Measurements from ENCODE around the gene TTC34.
"Not testable (repeated sequence)": the region's sequence is repeated elsewhere in the genome, so short reads cannot be mapped to it uniquely, and the experiment has no call there.

Gene TTC34

GRCh38 chr1:2803086-2803930 is 1.8 kb upstream of the TTC34 start:
- Histone ChIP-seq H3K36me3 (ENCODE audit: insufficient read depth, low read length) (no peaks in the 10 kb centered on the region), H3K79me2 (ENCODE audit: control insufficient read depth, insufficient read depth, low read length, unreplicated experiment) (no peaks in the 10 kb centered on the region), H3K27me3 (ENCODE audit: insufficient read depth, low read length) (0 out of 2 replicates have a peak, but pooled peaks cover 4% of the 10 kb centered on the region), H2AFZ (ENCODE audit: low read length, unreplicated experiment) (no peak overlapping the region), H3K4me1 (ENCODE audit: control insufficient read depth, insufficient read depth, low read length, unreplicated experiment) (no peaks in the 10 kb centered on the region), H3K27ac (ENCODE audit: low read depth, low read length) (no peak overlapping the region), H3K4me3 (ENCODE audit: low read depth, low read length) (no peak overlapping the region)

- Histone ChIP-seq H3K79me2 (ENCODE audit: control insufficient read depth, insufficient read depth, low read length, unreplicated experiment) (no peaks in the 10 kb centered on the region), H3K4me1 (ENCODE audit: control insufficient read depth, insufficient read depth, low read length, unreplicated experiment) (no peaks in the 10 kb centered on the region), H3K4me3 (ENCODE audit: low read depth, low read length) (no peak overlapping the region), H3K27me3 (ENCODE audit: insufficient read depth, low read length) (0 out of 2 replicates have a peak, but pooled peaks cover 4% of the 10 kb centered on the region), H2AFZ (ENCODE audit: low read length, unreplicated experiment) (no peak overlapping the region), H3K36me3 (ENCODE audit: insufficient read depth, low read length) (no peaks in the 10 kb centered on the region), H3K27ac (ENCODE audit: low read depth, low read length) (no peak overlapping the region)
Measured at GRCh38 chr1:2802421-2802961, 998 bp upstream of the TTC34 start.

GRCh38 chr1:2801046-2801445 is 447 bp downstream of the TTC34 start:
- no peak overlapping the region for H2AFZ ChIP-seq (ENCODE audit: low read length, unreplicated experiment)
- no peaks in the 10 kb centered on the region for H3K79me2 ChIP-seq (ENCODE audit: control insufficient read depth, insufficient read depth, low read length, unreplicated experiment)
- no peak overlapping the region for H3K4me3 ChIP-seq (ENCODE audit: low read depth, low read length)
- no peaks in the 10 kb centered on the region for H3K36me3 ChIP-seq (ENCODE audit: insufficient read depth, low read length)
- H3K4me1 ChIP-seq (ENCODE audit: control insufficient read depth, insufficient read depth, low read length, unreplicated experiment) = no peaks in the 10 kb centered on the region
- no peak overlapping the region for H3K27ac ChIP-seq (ENCODE audit: low read depth, low read length)
- no peaks in the 10 kb centered on the region for H3K27me3 ChIP-seq (ENCODE audit: insufficient read depth, low read length)

GRCh38 chr1:2800664-2801045 is 838 bp downstream of the TTC34 start:
- no peaks in the 10 kb centered on the region for H3K27me3 ChIP-seq (ENCODE audit: insufficient read depth, low read length)
- H3K79me2 ChIP-seq (ENCODE audit: control insufficient read depth, insufficient read depth, low read length, unreplicated experiment) = no peaks in the 10 kb centered on the region
- H3K27ac ChIP-seq (ENCODE audit: low read depth, low read length) = no peak overlapping the region
- H3K4me3 ChIP-seq (ENCODE audit: low read depth, low read length) = no peak overlapping the region
- H3K4me1 ChIP-seq (ENCODE audit: control insufficient read depth, insufficient read depth, low read length, unreplicated experiment) = no peaks in the 10 kb centered on the region
- H3K36me3 ChIP-seq (ENCODE audit: insufficient read depth, low read length) = no peaks in the 10 kb centered on the region
- H2AFZ ChIP-seq (ENCODE audit: low read length, unreplicated experiment) = no peak overlapping the region

GRCh38 chr1:2799811-2800663 is 1.5 kb downstream of the TTC34 start:
- no peak overlapping the region for H3K4me3 ChIP-seq (ENCODE audit: low read depth, low read length)
- no peaks in the 10 kb centered on the region for H3K79me2 ChIP-seq (ENCODE audit: control insufficient read depth, insufficient read depth, low read length, unreplicated experiment)
- no peak overlapping the region for H2AFZ ChIP-seq (ENCODE audit: low read length, unreplicated experiment)
- no peaks in the 10 kb centered on the region for H3K36me3 ChIP-seq (ENCODE audit: insufficient read depth, low read length)
- no peaks in the 10 kb centered on the region for H3K27me3 ChIP-seq (ENCODE audit: insufficient read depth, low read length)
- H3K27ac ChIP-seq (ENCODE audit: low read depth, low read length) = no peak overlapping the region
- no peaks in the 10 kb centered on the region for H3K4me1 ChIP-seq (ENCODE audit: control insufficient read depth, insufficient read depth, low read length, unreplicated experiment)

GRCh38 chr1:2798958-2799357 is 2.5 kb downstream of the TTC34 start:
- not testable (repeated sequence) for H3K27me3 ChIP-seq (ENCODE audit: insufficient read depth, low read length); H3K79me2 ChIP-seq (ENCODE audit: control insufficient read depth, insufficient read depth, low read length, unreplicated experiment); H3K4me3 ChIP-seq (ENCODE audit: low read depth, low read length); H3K4me1 ChIP-seq (ENCODE audit: control insufficient read depth, insufficient read depth, low read length, unreplicated experiment); H3K27ac ChIP-seq (ENCODE audit: low read depth, low read length); H2AFZ ChIP-seq (ENCODE audit: low read length, unreplicated experiment); H3K36me3 ChIP-seq (ENCODE audit: insufficient read depth, low read length)

- H3K4me3 ChIP-seq (ENCODE audit: low read depth, low read length) = no peak overlapping the region
- H2AFZ ChIP-seq (ENCODE audit: low read length, unreplicated experiment) = no peak overlapping the region
- no peaks in the 10 kb centered on the region for H3K27me3 ChIP-seq (ENCODE audit: insufficient read depth, low read length)
- H3K36me3 ChIP-seq (ENCODE audit: insufficient read depth, low read length) = no peaks in the 10 kb centered on the region
- no peaks in the 10 kb centered on the region for H3K79me2 ChIP-seq (ENCODE audit: control insufficient read depth, insufficient read depth, low read length, unreplicated experiment)
- no peaks in the 10 kb centered on the region for H3K4me1 ChIP-seq (ENCODE audit: control insufficient read depth, insufficient read depth, low read length, unreplicated experiment)
- H3K27ac ChIP-seq (ENCODE audit: low read depth, low read length) = no peak overlapping the region
Measured at GRCh38 chr1:2797741-2798016, 3.8 kb downstream of the TTC34 start.

GRCh38 chr1:2796890-2797740 is 4.4 kb downstream of the TTC34 start:
- H3K4me3 ChIP-seq (ENCODE audit: low read depth, low read length) = no peak overlapping the region
- H3K27ac ChIP-seq (ENCODE audit: low read depth, low read length) = no peak overlapping the region
- 0 out of 2 replicates have a peak, but pooled peaks cover 3% of the 10 kb centered on the region for H3K27me3 ChIP-seq (ENCODE audit: insufficient read depth, low read length)
- H2AFZ ChIP-seq (ENCODE audit: low read length, unreplicated experiment) = no peak overlapping the region
- H3K36me3 ChIP-seq (ENCODE audit: insufficient read depth, low read length) = no peaks in the 10 kb centered on the region
- H3K4me1 ChIP-seq (ENCODE audit: control insufficient read depth, insufficient read depth, low read length, unreplicated experiment) = no peaks in the 10 kb centered on the region
- no peaks in the 10 kb centered on the region for H3K79me2 ChIP-seq (ENCODE audit: control insufficient read depth, insufficient read depth, low read length, unreplicated experiment)

- no peak overlapping the region for H2AFZ ChIP-seq (ENCODE audit: low read length, unreplicated experiment)
- H3K36me3 ChIP-seq (ENCODE audit: insufficient read depth, low read length) = no peaks in the 10 kb centered on the region
- H3K27me3 ChIP-seq (ENCODE audit: insufficient read depth, low read length) = 0 out of 2 replicates have a peak, but pooled peaks cover 3% of the 10 kb centered on the region
- no peak overlapping the region for H3K4me3 ChIP-seq (ENCODE audit: low read depth, low read length)
- no peaks in the 10 kb centered on the region for H3K4me1 ChIP-seq (ENCODE audit: control insufficient read depth, insufficient read depth, low read length, unreplicated experiment)
- H3K79me2 ChIP-seq (ENCODE audit: control insufficient read depth, insufficient read depth, low read length, unreplicated experiment) = no peaks in the 10 kb centered on the region
- no peak overlapping the region for H3K27ac ChIP-seq (ENCODE audit: low read depth, low read length)
Measured at GRCh38 chr1:2795926-2796325, 5.6 kb downstream of the TTC34 start.

GRCh38 chr1:2791027-2791760 is 10.3 kb downstream of the TTC34 start:
- H3K4me1 ChIP-seq (ENCODE audit: control insufficient read depth, insufficient read depth, low read length, unreplicated experiment) = no peaks in the 10 kb centered on the region
- H3K27ac ChIP-seq (ENCODE audit: low read depth, low read length) = no peak overlapping the region
- no peaks in the 10 kb centered on the region for H3K79me2 ChIP-seq (ENCODE audit: control insufficient read depth, insufficient read depth, low read length, unreplicated experiment)
- no peak overlapping the region for H3K4me3 ChIP-seq (ENCODE audit: low read depth, low read length)
- H3K27me3 ChIP-seq (ENCODE audit: insufficient read depth, low read length) = peaks cover 10% of the 10 kb centered on the region; the same call in 1 of the 2 replicates
- no peaks in the 10 kb centered on the region for H3K36me3 ChIP-seq (ENCODE audit: insufficient read depth, low read length)
- no peak overlapping the region for H2AFZ ChIP-seq (ENCODE audit: low read length, unreplicated experiment)

All from ACC112 (cell line).